OCI-LY1 (cell line): Measurements from ENCODE around the gene PKNOX2.

Experiments used
- H2AFZ ChIP-seq: fragments of 200-600 bp; sonication (generic), shearing (Covaris generic); 2 replicates; pipeline ENCODE4 v1.6.0; 2014; ENCODE audit warnings: antibody characterized with exemption, mild to moderate bottlenecking, low read length
- H3F3A ChIP-seq: fragments of 200-600 bp; sonication (generic), shearing (Covaris generic); 2 replicates; pipeline ENCODE4 v1.6.0; 2014; ENCODE audit warnings: mild to moderate bottlenecking, antibody characterized with exemption, low read length, moderate library complexity; ENCODE audit not compliant: insufficient read depth
- H3K27ac ChIP-seq: fragments of 200-600 bp; sonication (generic); 2 replicates; pipeline ENCODE4 v1.5.1; 2014; ENCODE audit warnings: low read length, mixed run types, mild to moderate bottlenecking, low read depth; ENCODE audit not compliant: poor library complexity, severe bottlenecking
- H3K27me3 ChIP-seq: fragments of 200-600 bp; sonication (generic); 2 replicates; pipeline ENCODE4 v1.6.0; 2014; ENCODE audit warnings: antibody characterized with exemption, mild to moderate bottlenecking, low read length, moderate library complexity; ENCODE audit not compliant: insufficient read depth
- H3K36me3 ChIP-seq: fragments of 200-600 bp; sonication (generic); 2 replicates; pipeline ENCODE4 v1.6.1; 2014; ENCODE audit warnings: mild to moderate bottlenecking, antibody characterized with exemption, low read length, moderate library complexity, mixed read lengths; ENCODE audit not compliant: insufficient read depth
- H3K4me1 ChIP-seq: fragments of 200-600 bp; sonication (generic); 2 replicates; pipeline ENCODE4 v1.5.1; 2014; ENCODE audit warnings: mild to moderate bottlenecking, low read length, moderate library complexity; ENCODE audit not compliant: insufficient read depth, severe bottlenecking
- H3K4me2 ChIP-seq: fragments of 200-600 bp; sonication (generic), shearing (Covaris generic); 2 replicates; pipeline ENCODE4 v1.6.1; 2014; ENCODE audit warnings: low read length
- H3K4me3 ChIP-seq: fragments of 200-600 bp; sonication (generic); 2 replicates; pipeline ENCODE4 v1.5.1; 2014; ENCODE audit warnings: low read length, low read depth, mild to moderate bottlenecking, mixed read lengths; ENCODE audit not compliant: poor library complexity, severe bottlenecking
- H3K79me2 ChIP-seq: fragments of 200-600 bp; shearing (Covaris generic); 2 replicates; pipeline ENCODE4 v1.6.1; 2016; ENCODE audit warnings: mixed run types, low read length, mixed read lengths; ENCODE audit not compliant: insufficient read depth
- H3K9ac ChIP-seq: fragments of 200-600 bp; sonication (generic), shearing (Covaris generic); 2 replicates; pipeline ENCODE4 v1.6.1; 2014; ENCODE audit warnings: mild to moderate bottlenecking, low read length, mixed read lengths
- H3K9me2 ChIP-seq: fragments of 200-600 bp; sonication (generic), shearing (Covaris generic); 2 replicates; pipeline ENCODE4 v1.6.1; 2014; ENCODE audit warnings: low read depth, mild to moderate bottlenecking, low read length, mixed read lengths
- H3K9me3 ChIP-seq: fragments of 200-600 bp; shearing (Covaris generic); 2 replicates; pipeline ENCODE4 v1.6.1; 2014; ENCODE audit warnings: low read length, mixed read lengths
- H4K20me1 ChIP-seq: fragments of 200-600 bp; sonication (generic), shearing (Covaris generic); 2 replicates; pipeline ENCODE4 v1.6.0; 2016; ENCODE audit warnings: mild to moderate bottlenecking, low read length; ENCODE audit not compliant: insufficient read depth
- EZH2 ChIP-seq: fragments of 200-600 bp; sonication (generic), shearing (Covaris generic); IDR thresholded peaks from 2 replicates; pipeline ENCODE4 v1.8.0; 2017; ENCODE audit warnings: borderline replicate concordance, mixed run types, mild to moderate bottlenecking, antibody characterized with exemption, low read length, moderate library complexity, mixed read lengths
- TF ChIP-seq, protein P1 (sequence below): fragments of 200-600 bp; sonication (generic), shearing (Covaris generic); IDR thresholded peaks from 2 replicates; pipeline ENCODE4 v1.5.1; 2017; ENCODE audit warnings: mild to moderate bottlenecking, antibody characterized with exemption, low read length, moderate library complexity, mixed read lengths

The PKNOX2 gene

DNA sequence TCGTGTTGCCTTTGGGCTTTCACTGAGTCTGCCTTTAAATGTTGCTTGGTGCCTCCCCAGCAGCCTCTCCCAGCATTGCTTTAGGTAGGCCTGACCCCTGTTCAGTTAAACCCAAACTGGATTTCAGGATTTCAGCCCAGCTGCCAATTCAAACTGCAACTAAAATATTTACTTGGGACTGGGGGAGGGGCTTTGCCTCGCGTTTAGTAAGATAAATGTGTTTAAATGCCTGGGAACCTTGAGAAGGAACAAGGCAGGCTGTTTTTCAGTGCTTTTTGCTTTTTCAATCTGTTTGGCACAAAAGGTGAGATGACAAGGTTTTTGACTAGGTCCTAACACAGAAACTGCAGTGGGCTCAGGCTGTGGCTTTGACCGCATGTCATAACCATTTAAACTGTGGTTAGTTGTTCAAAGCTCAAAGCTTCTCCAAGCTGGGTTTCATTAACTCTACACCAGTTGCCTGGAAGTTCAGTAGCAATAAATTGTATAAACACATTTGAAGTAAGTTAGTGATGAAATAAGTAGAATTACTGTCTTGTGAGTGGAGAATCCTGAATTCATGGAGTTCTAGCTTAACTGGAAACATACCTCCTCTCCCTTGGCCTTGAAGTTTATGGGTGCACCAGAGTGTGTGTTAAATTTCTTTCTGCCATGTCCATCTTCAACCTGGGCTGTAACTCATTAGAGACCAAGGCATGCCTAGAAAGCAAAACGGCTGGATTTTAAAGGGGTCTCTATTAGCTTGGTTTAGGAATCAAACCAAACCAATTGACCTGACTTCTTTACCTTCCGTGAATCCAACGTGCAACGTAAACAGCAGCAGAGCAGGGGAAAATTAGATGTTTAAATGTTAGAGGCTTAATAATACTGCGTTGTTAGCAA, 3.6 kb downstream of the PKNOX2 start:
- H3K4me1 ChIP-seq, result no peaks in the 10 kb centered on the region
- H3K9me2 ChIP-seq, result no peaks in the 10 kb centered on the region

DNA sequence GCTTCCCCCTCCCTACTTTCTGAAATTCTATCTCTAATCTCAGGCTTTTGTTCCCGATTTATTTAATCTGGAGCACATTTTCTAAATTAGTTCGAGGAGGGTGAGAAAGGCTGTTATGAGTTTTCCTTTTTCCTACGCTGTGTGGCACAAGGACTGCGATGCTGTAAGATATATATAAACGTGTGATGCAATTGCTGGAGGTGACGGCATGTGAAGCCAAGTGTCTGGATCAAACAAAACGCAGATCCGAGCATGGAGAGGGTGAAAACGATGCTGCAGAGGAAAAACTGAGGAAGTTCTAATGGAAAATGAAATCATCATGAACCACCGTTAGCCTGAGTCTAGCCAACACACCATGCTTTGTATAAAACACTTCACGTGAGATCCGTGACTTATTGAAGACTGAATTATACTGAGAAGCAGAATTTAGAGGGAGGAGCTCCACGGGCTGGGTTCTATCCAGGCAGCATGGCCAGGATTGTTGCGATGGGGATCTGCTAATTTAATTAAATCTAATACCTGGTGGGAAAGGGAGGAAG, 4.4 kb downstream of the PKNOX2 start:
- H3F3A ChIP-seq, result no peaks in the 10 kb centered on the region
- no peak for TF ChIP-seq EZH2
- TF ChIP-seq, protein P1, sequence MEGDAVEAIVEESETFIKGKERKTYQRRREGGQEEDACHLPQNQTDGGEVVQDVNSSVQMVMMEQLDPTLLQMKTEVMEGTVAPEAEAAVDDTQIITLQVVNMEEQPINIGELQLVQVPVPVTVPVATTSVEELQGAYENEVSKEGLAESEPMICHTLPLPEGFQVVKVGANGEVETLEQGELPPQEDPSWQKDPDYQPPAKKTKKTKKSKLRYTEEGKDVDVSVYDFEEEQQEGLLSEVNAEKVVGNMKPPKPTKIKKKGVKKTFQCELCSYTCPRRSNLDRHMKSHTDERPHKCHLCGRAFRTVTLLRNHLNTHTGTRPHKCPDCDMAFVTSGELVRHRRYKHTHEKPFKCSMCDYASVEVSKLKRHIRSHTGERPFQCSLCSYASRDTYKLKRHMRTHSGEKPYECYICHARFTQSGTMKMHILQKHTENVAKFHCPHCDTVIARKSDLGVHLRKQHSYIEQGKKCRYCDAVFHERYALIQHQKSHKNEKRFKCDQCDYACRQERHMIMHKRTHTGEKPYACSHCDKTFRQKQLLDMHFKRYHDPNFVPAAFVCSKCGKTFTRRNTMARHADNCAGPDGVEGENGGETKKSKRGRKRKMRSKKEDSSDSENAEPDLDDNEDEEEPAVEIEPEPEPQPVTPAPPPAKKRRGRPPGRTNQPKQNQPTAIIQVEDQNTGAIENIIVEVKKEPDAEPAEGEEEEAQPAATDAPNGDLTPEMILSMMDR, result no peak
- no peak overlapping the region for H3K27ac ChIP-seq
- H3K79me2 ChIP-seq, result no peaks in the 10 kb centered on the region
- no peaks in the 10 kb centered on the region for H3K36me3 ChIP-seq
- no peaks in the 10 kb centered on the region for H4K20me1 ChIP-seq
- H3K9ac ChIP-seq, result no peak overlapping the region
- no peak overlapping the region for H2AFZ ChIP-seq
- H3K4me2 ChIP-seq, result no peak overlapping the region
- H3K4me1 ChIP-seq, result no peaks in the 10 kb centered on the region
- no peaks in the 10 kb centered on the region for H3K9me2 ChIP-seq
- H3K9me3 ChIP-seq, result no peaks in the 10 kb centered on the region
- H3K4me3 ChIP-seq, result no peak overlapping the region
- no peaks in the 10 kb centered on the region for H3K27me3 ChIP-seq

More for the DNA sequence above, 3.6 kb downstream of the PKNOX2 start:
- TF ChIP-seq, protein P1, result no peak
- no peak for TF ChIP-seq EZH2
- Histone ChIP-seq H4K20me1 (no peaks in the 10 kb centered on the region), H2AFZ (no peak overlapping the region), H3F3A (no peaks in the 10 kb centered on the region), H3K4me2 (no peak overlapping the region), H3K27me3 (no peaks in the 10 kb centered on the region), H3K4me3 (no peak overlapping the region), H3K9me3 (no peaks in the 10 kb centered on the region), H3K79me2 (no peaks in the 10 kb centered on the region), H3K36me3 (no peaks in the 10 kb centered on the region), H3K27ac (no peak overlapping the region), H3K9ac (no peak overlapping the region)

DNA sequence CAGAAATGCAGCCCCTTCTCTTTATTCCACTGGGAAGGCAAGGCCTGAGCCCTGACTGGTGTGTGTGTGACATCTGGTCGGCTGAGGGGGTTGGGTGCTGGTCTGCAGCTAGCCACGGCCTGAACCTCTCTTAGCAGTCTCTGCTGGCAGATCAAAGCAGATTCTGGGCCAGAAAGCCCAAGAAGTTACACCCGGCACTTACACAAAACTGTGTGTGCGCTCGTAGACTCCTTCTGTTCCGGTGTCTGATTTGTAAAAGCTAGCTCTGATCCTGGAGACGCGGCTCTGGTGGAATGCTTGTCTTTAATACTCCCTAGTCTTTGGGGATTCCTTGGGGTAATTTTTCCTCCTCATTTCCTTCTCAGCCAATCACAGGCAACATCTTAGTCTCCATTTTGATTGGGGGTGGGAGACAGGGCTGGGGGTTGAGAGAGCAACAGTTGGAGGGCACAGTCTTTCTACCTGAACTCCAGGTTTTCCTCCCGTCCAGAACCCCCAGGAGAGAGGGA, 5.5 kb downstream of the PKNOX2 start:
- no peak overlapping the region for H3K27ac ChIP-seq
- H3K4me3 ChIP-seq, result no peak overlapping the region
- H2AFZ ChIP-seq, result no peak overlapping the region

More for the DNA sequence above, 5.5 kb downstream of the PKNOX2 start:
- Histone ChIP-seq H3K27me3 (no peaks in the 10 kb centered on the region), H3K9ac (no peak overlapping the region), H3K4me1 (no peaks in the 10 kb centered on the region), H3F3A (no peaks in the 10 kb centered on the region), H4K20me1 (no peaks in the 10 kb centered on the region), H3K9me2 (no peaks in the 10 kb centered on the region), H3K4me2 (no peak overlapping the region), H3K9me3 (no peaks in the 10 kb centered on the region), H3K79me2 (no peaks in the 10 kb centered on the region), H3K36me3 (no peaks in the 10 kb centered on the region)
- TF ChIP-seq, protein P1, result no peak
- TF ChIP-seq EZH2, result no peak
